ENCODE measurements around the gene IQCF6.

IQCF6 gene

DNA sequence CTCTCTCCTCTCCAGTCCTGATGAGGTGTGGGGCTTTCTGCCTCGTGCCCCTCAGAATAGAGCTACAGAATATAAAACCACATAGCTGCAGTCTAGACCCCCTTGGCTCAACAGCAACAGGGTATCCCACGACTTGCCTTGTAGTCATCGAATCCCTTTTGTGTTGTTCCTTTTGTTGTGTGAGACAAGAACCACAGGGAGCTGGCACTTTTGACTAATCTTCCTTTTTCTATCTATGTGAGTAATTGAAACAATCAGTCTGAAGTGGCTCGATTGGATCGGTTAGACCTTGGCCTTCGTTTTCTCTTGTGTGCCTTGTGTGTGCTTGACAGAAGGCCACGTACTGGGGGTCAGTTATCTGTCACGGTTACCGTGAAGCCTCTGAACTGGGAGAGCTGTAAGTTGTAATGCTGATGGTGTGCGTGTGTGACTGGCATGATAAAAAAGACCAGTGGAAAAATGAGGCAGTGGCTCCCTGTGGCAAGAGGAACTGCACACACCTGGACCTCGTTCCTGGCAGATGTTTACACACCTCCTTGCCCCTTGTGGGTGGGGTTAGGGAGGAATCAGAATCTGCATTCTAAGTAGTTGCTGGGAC, 23.2 kb upstream of the IQCF6 start:
- DNase-seq (ENCODE audit: low read depth in 1 of 2, low spot score in 1 of 2), result no peak
- Histone ChIP-seq H3K27ac (replicated peaks) (no peak overlapping the region), H3K4me3 (replicated peaks; ENCODE audit: insufficient read depth, low read length) (no peak overlapping the region), H3K27me3 (ENCODE audit: insufficient read depth, poor library complexity, severe bottlenecking) (no peaks in the 10 kb centered on the region)
- TF ChIP-seq, protein P1, sequence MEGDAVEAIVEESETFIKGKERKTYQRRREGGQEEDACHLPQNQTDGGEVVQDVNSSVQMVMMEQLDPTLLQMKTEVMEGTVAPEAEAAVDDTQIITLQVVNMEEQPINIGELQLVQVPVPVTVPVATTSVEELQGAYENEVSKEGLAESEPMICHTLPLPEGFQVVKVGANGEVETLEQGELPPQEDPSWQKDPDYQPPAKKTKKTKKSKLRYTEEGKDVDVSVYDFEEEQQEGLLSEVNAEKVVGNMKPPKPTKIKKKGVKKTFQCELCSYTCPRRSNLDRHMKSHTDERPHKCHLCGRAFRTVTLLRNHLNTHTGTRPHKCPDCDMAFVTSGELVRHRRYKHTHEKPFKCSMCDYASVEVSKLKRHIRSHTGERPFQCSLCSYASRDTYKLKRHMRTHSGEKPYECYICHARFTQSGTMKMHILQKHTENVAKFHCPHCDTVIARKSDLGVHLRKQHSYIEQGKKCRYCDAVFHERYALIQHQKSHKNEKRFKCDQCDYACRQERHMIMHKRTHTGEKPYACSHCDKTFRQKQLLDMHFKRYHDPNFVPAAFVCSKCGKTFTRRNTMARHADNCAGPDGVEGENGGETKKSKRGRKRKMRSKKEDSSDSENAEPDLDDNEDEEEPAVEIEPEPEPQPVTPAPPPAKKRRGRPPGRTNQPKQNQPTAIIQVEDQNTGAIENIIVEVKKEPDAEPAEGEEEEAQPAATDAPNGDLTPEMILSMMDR (IDR thresholded peaks at IDR 0.05; ENCODE audit: insufficient read depth, low read length), result no peak
- TF ChIP-seq, protein P2, sequence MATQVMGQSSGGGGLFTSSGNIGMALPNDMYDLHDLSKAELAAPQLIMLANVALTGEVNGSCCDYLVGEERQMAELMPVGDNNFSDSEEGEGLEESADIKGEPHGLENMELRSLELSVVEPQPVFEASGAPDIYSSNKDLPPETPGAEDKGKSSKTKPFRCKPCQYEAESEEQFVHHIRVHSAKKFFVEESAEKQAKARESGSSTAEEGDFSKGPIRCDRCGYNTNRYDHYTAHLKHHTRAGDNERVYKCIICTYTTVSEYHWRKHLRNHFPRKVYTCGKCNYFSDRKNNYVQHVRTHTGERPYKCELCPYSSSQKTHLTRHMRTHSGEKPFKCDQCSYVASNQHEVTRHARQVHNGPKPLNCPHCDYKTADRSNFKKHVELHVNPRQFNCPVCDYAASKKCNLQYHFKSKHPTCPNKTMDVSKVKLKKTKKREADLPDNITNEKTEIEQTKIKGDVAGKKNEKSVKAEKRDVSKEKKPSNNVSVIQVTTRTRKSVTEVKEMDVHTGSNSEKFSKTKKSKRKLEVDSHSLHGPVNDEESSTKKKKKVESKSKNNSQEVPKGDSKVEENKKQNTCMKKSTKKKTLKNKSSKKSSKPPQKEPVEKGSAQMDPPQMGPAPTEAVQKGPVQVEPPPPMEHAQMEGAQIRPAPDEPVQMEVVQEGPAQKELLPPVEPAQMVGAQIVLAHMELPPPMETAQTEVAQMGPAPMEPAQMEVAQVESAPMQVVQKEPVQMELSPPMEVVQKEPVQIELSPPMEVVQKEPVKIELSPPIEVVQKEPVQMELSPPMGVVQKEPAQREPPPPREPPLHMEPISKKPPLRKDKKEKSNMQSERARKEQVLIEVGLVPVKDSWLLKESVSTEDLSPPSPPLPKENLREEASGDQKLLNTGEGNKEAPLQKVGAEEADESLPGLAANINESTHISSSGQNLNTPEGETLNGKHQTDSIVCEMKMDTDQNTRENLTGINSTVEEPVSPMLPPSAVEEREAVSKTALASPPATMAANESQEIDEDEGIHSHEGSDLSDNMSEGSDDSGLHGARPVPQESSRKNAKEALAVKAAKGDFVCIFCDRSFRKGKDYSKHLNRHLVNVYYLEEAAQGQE (IDR thresholded peaks at IDR 0.05; ENCODE audit: insufficient replicate concordance, low read depth), result no peak
- TF ChIP-seq POLR2AphosphoS5 (IDR thresholded peaks at IDR 0.05; ENCODE audit: low read depth) (no peak), GABPA (IDR thresholded peaks at IDR 0.05; ENCODE audit: low read depth) (no peak), SPI1 (IDR thresholded peaks at IDR 0.05; ENCODE audit: borderline replicate concordance, low read depth) (no peak)

DNA sequence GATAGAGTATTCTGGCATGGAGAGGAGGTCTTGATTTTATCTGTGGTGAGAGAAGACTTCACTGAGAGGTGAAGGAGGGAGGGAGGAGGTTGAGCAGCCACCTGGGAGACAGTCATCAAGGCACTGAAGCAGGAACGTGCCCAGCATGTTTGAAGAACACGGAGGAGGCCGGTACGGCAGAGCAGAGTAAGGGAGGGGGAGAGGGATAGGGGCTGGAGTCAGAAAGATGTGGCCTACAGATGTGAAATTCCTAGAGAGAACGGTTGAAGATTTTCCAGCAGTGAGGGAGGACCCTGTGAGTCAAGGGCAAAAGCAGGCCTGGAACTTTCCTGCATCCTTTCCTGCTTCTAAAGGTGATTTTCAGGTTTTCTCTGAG, 21.7 kb upstream of the IQCF6 start:
- TF ChIP-seq, protein P2 (IDR thresholded peaks at IDR 0.05; ENCODE audit: insufficient replicate concordance, low read depth), result no peak
- TF ChIP-seq GABPA (IDR thresholded peaks at IDR 0.05; ENCODE audit: low read depth), result no peak
- TF ChIP-seq POLR2AphosphoS5 (IDR thresholded peaks at IDR 0.05; ENCODE audit: low read depth), result no peak
- TF ChIP-seq, protein P1 (IDR thresholded peaks at IDR 0.05; ENCODE audit: insufficient read depth, low read length), result no peak
- TF ChIP-seq SPI1 (IDR thresholded peaks at IDR 0.05; ENCODE audit: borderline replicate concordance, low read depth), result no peak
- H3K27me3 ChIP-seq (ENCODE audit: insufficient read depth, poor library complexity, severe bottlenecking), result no peaks in the 10 kb centered on the region
- DNase-seq (ENCODE audit: low read depth in 1 of 2, low spot score in 1 of 2), result no peak
- no peak overlapping the region for H3K27ac ChIP-seq (replicated peaks)
- H3K4me3 ChIP-seq (replicated peaks; ENCODE audit: insufficient read depth, low read length), result no peak overlapping the region

DNA sequence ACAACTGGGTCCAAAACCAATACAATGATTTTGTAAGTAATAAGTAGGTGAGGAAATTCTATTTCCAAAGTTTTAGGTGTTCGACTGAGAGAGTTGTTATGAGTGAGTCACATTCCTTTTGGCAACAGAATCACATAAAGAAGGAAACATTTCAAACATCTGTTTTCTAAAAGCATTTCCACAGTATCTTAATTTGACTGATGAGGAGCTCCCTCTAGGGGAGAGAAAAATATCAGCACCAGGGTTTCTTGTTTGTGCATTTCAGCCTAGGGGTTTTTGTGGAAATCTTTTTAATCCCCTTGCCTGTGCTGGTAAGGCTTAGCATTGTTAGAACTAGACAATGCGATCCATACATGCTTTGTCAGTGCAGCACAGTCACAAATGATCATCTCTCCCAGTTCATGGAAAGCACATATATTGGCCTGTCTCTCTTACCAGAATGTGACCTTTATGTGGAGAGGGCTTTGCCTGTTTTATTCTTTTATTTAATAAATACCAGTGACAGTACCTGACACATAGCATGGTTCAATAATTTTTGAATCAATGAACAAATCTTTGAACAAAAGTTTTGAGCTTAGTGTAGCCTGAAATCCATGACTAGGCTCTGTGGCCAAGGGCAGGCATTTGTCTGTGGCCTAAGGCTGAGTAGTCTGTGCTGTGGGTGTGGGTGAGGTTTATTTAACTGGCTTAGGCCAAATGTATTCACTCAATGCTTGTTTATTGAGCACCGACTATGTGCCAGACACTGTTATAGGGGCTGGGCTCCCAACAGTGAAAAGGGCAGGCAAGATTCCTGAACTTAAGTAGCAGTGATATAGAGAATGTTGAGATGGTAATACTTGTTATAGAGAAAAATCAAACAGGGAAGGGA, 21.1 kb upstream of the IQCF6 start:
- Histone ChIP-seq H3K27me3 (ENCODE audit: insufficient read depth, poor library complexity, severe bottlenecking) (no peaks in the 10 kb centered on the region), H3K4me3 (replicated peaks; ENCODE audit: insufficient read depth, low read length) (no peak overlapping the region), H3K27ac (replicated peaks) (no peak overlapping the region)
- peak in 1 of 2 experiments; percentile 41 for DNase-seq (ENCODE audit: low read depth in 1 of 2, low spot score in 1 of 2)
- no peak for TF ChIP-seq GABPA (IDR thresholded peaks at IDR 0.05; ENCODE audit: low read depth)
- TF ChIP-seq, protein P1 (IDR thresholded peaks at IDR 0.05; ENCODE audit: insufficient read depth, low read length), result peak; percentile 66

All from HL-60 (cell line).